NCI-H2171 treated with DMSO at 0.1 percent for 48 hours (cell line): Measurements from ENCODE around the gene KIT.

Source experiments
- DNase-seq: peaks from one replicate; lab custom pipeline; 2025; lab: John Stamatoyannopoulos, UW

Gene KIT

GRCh38 chr4:54703182-54703581 is 45.4 kb downstream of the KIT start:
- no peak for DNase-seq

- no peak for DNase-seq
These were observed 49.6 kb downstream of the KIT start for GRCh38 chr4:54707406-54707805.

- DNase-seq, result no peak
These were observed 50.9 kb downstream of the KIT start for GRCh38 chr4:54708339-54709279.

- no peak for DNase-seq
These were observed 51.6 kb downstream of the KIT start for GRCh38 chr4:54709400-54709799.

- no peak for DNase-seq
These were observed 54.4 kb downstream of the KIT start for GRCh38 chr4:54712206-54712605.

- no peak for DNase-seq
These were observed 56.9 kb downstream of the KIT start for GRCh38 chr4:54714631-54715030.

- no peak for DNase-seq
These were observed 58.8 kb downstream of the KIT start for GRCh38 chr4:54716478-54717065.

- DNase-seq, result no peak
These were observed 59.9 kb downstream of the KIT start for GRCh38 chr4:54717694-54718093.

- no peak for DNase-seq
These were observed 61.6 kb downstream of the KIT start for GRCh38 chr4:54719378-54719777.

GRCh38 chr4:54723220-54723619 is 65.5 kb downstream of the KIT start:
- peak; percentile 3 for DNase-seq

- DNase-seq, result peak; percentile 18
These were observed 66.1 kb downstream of the KIT start for GRCh38 chr4:54723820-54724219.

- no peak for DNase-seq
These were observed 69.2 kb downstream of the KIT start for GRCh38 chr4:54726907-54727306.

- no peak for DNase-seq
These were observed 69.6 kb downstream of the KIT start for GRCh38 chr4:54727346-54727745.

GRCh38 chr4:54728368-54728767 is 70.6 kb downstream of the KIT start:
- DNase-seq, result no peak

GRCh38 chr4:54729256-54729655 is 71.5 kb downstream of the KIT start:
- DNase-seq, result no peak

- peak; percentile 52 for DNase-seq
These were observed 72.8 kb downstream of the KIT start for GRCh38 chr4:54730581-54730980.

- no peak for DNase-seq
These were observed 73.8 kb downstream of the KIT start for GRCh38 chr4:54731552-54731951.

- no peak for DNase-seq
These were observed 74.2 kb downstream of the KIT start for GRCh38 chr4:54731976-54732375.

- DNase-seq, result no peak
These were observed 79.7 kb downstream of the KIT start for GRCh38 chr4:54737421-54737820.

- DNase-seq, result no peak
These were observed 83.4 kb downstream of the KIT start for GRCh38 chr4:54741202-54741601.

GRCh38 chr4:54742636-54743399 is 85.1 kb downstream of the KIT start:
- DNase-seq, result no peak

GRCh38 chr4:54743562-54743961 is 85.8 kb downstream of the KIT start:
- no peak for DNase-seq

- no peak for DNase-seq
These were observed 86.7 kb downstream of the KIT start for GRCh38 chr4:54744487-54744886.
